Measurements from ENCODE around the gene MOSMO. TPM values are rescaled to one million over a fixed set of nuclear protein-coding genes. Genes with fewer than 3 reads are reported as not detected.
A peak's percentile ranks its signal among the peaks of the same experiment; 100 is the strongest.

The MOSMO gene
- polyA plus RNA-seq (2013), result 13.5 TPM

- Histone ChIP-seq H3K4me3 (ENCODE audit: control insufficient read depth in 1 of 7, extremely low read depth in 1 of 7, insufficient read depth in 4 of 7, low read depth in 2 of 7, low read length in 6 of 7) (peak within 1 kb of the TSS; percentile 82 to 91 (median 85)), H3K27me3 (replicated peaks in 2 of 5; ENCODE audit: control insufficient read depth in 4 of 5, insufficient read depth in 5 of 5, low read length in 4 of 5) (peaks cover 0 to 2% (median 0%) of the 10 kb centered on the region in 5 experiments), H3K36me3 (ENCODE audit: control insufficient read depth in 4 of 4, insufficient read depth in 4 of 4, low read length in 3 of 4) (no peaks in the 10 kb centered on the region), H3K9me3 (ENCODE audit: control extremely low read depth in 1 of 5, control insufficient read depth in 4 of 5, insufficient read depth in 2 of 5, low read depth in 1 of 5, low read length in 4 of 5) (no peaks in the 10 kb centered on the region), H3K27ac (ENCODE audit: insufficient read depth in 1 of 2, low read depth in 1 of 2, low read length in 2 of 2, poor library complexity in 1 of 2, severe bottlenecking in 2 of 2) (peak within 1 kb of the TSS in 1 of 2 experiments; percentile 61), H3K4me1 (ENCODE audit: control extremely low read depth in 1 of 4, control insufficient read depth in 4 of 4, insufficient read depth in 4 of 4, low read length in 3 of 4) (peaks cover 4 to 21% (median 17%) of the 10 kb centered on the region in 4 experiments)
- 0% methylated on average over 43 of the region's 78 CpGs for WGBS (ENCODE audit: insufficient coverage)
- DNase-seq, result peak; percentile 50 to 86 (median 78)
- ChIA-PET CTCF (interaction anchor here (1.1 to 13.7 kb wide), 6 partner anchors 10 to 181 kb away, joined by 3 to 181 read pairs (median 6); no protein-coding TSS in a partner anchor), POLR2A (interaction anchor here (0.8 to 1.3 kb wide), 3 partner anchors 16 to 181 kb away, joined by 3 to 5 read pairs (median 4); no protein-coding TSS in a partner anchor)
These were observed at the start of gene MOSMO for GRCh38 chr16:22007509-22008214. Gene MOSMO, plus strand, starts transcription at chr16:22008111. Its CDS starts 191 bp downstream, at chr16:22008302.

- no peaks in the 10 kb centered on the region for H3K9me3 ChIP-seq (ENCODE audit: control extremely low read depth in 1 of 5, control insufficient read depth in 4 of 5, insufficient read depth in 2 of 5, low read depth in 1 of 5, low read length in 4 of 5)
- no peak for DNase-seq
- H3K36me3 ChIP-seq (ENCODE audit: control insufficient read depth in 4 of 4, insufficient read depth in 4 of 4, low read length in 3 of 4), result peaks cover 12 to 70% (median 47%) of the 10 kb centered on the region in 4 experiments
- CTCF ChIA-PET, result no interaction called here
- 67% methylated on average over 2 of the region's 3 CpGs for WGBS (ENCODE audit: insufficient coverage)
- H3K4me1 ChIP-seq (ENCODE audit: control extremely low read depth in 1 of 4, control insufficient read depth in 4 of 4, insufficient read depth in 4 of 4, low read length in 3 of 4), result peaks cover 4 to 11% (median 6%) of the 10 kb centered on the region in 4 experiments
- no peak overlapping the region for H3K4me3 ChIP-seq (ENCODE audit: control insufficient read depth in 1 of 7, extremely low read depth in 1 of 7, insufficient read depth in 4 of 7, low read depth in 2 of 7, low read length in 6 of 7)
- no peak overlapping the region for H3K27ac ChIP-seq (ENCODE audit: insufficient read depth in 1 of 2, low read depth in 1 of 2, low read length in 2 of 2, poor library complexity in 1 of 2, severe bottlenecking in 2 of 2)
- H3K27me3 ChIP-seq (replicated peaks in 2 of 5; ENCODE audit: control insufficient read depth in 4 of 5, insufficient read depth in 5 of 5, low read length in 4 of 5), result no peaks in the 10 kb centered on the region
- POLR2A ChIA-PET, result no interaction called here
These were observed 48.9 kb upstream of the MOSMO start for GRCh38 chr16:21959050-21959449.

GRCh38 chr16:21962475-21962874 lies 45.4 kb upstream of the MOSMO start:
- no peaks in the 10 kb centered on the region for H3K9me3 ChIP-seq (ENCODE audit: control extremely low read depth in 1 of 5, control insufficient read depth in 4 of 5, insufficient read depth in 2 of 5, low read depth in 1 of 5, low read length in 4 of 5)
- DNase-seq, result no peak
- WGBS (ENCODE audit: insufficient coverage), result 96% methylated on average over 4 of the region's 5 CpGs
- no peak overlapping the region for H3K27ac ChIP-seq (ENCODE audit: insufficient read depth in 1 of 2, low read depth in 1 of 2, low read length in 2 of 2, poor library complexity in 1 of 2, severe bottlenecking in 2 of 2)
- no peak overlapping the region for H3K4me3 ChIP-seq (ENCODE audit: control insufficient read depth in 1 of 7, extremely low read depth in 1 of 7, insufficient read depth in 4 of 7, low read depth in 2 of 7, low read length in 6 of 7)
- no peaks in the 10 kb centered on the region for H3K27me3 ChIP-seq (replicated peaks in 2 of 5; ENCODE audit: control insufficient read depth in 4 of 5, insufficient read depth in 5 of 5, low read length in 4 of 5)
- CTCF ChIA-PET, result no interaction called here
- POLR2A ChIA-PET, result interaction anchor here (0.9 kb wide), 1 partner anchor 16 kb away, joined by 3 read pairs; no protein-coding TSS in a partner anchor
- H3K36me3 ChIP-seq (ENCODE audit: control insufficient read depth in 4 of 4, insufficient read depth in 4 of 4, low read length in 3 of 4), result peaks cover 30 to 92% (median 66%) of the 10 kb centered on the region in 4 experiments
- peaks cover 0 to 2% (median 0%) of the 10 kb centered on the region in 4 experiments for H3K4me1 ChIP-seq (ENCODE audit: control extremely low read depth in 1 of 4, control insufficient read depth in 4 of 4, insufficient read depth in 4 of 4, low read length in 3 of 4)

- CTCF ChIA-PET, result interaction anchor here (1.2 kb wide), 1 partner anchor 27 kb away, joined by 3 read pairs; no protein-coding TSS in a partner anchor
- WGBS (ENCODE audit: insufficient coverage), result 100% methylated on average over 3 of the region's 3 CpGs
- POLR2A ChIA-PET, result no interaction called here
These were observed 44.0 kb upstream of the MOSMO start for GRCh38 chr16:21963887-21964286.

GRCh38 chr16:21964353-21964752 lies 43.6 kb upstream of the MOSMO start:
- ChIA-PET CTCF (interaction anchor here (1.2 kb wide), 1 partner anchor 26 kb away, joined by 3 read pairs; no protein-coding TSS in a partner anchor), POLR2A (no interaction called here)
- H3K27ac ChIP-seq (ENCODE audit: insufficient read depth in 1 of 2, low read depth in 1 of 2, low read length in 2 of 2, poor library complexity in 1 of 2, severe bottlenecking in 2 of 2), result no peak overlapping the region
- no peak overlapping the region for H3K4me3 ChIP-seq (ENCODE audit: control insufficient read depth in 1 of 7, extremely low read depth in 1 of 7, insufficient read depth in 4 of 7, low read depth in 2 of 7, low read length in 6 of 7)
- no peaks in the 10 kb centered on the region for H3K27me3 ChIP-seq (replicated peaks in 2 of 5; ENCODE audit: control insufficient read depth in 4 of 5, insufficient read depth in 5 of 5, low read length in 4 of 5)
- DNase-seq, result no peak
- H3K36me3 ChIP-seq (ENCODE audit: control insufficient read depth in 4 of 4, insufficient read depth in 4 of 4, low read length in 3 of 4), result peaks cover 28 to 91% (median 61%) of the 10 kb centered on the region in 4 experiments
- WGBS (ENCODE audit: insufficient coverage), result 100% methylated on average over 3 of the region's 6 CpGs
- H3K4me1 ChIP-seq (ENCODE audit: control extremely low read depth in 1 of 4, control insufficient read depth in 4 of 4, insufficient read depth in 4 of 4, low read length in 3 of 4), result no peaks in the 10 kb centered on the region
- H3K9me3 ChIP-seq (ENCODE audit: control extremely low read depth in 1 of 5, control insufficient read depth in 4 of 5, insufficient read depth in 2 of 5, low read depth in 1 of 5, low read length in 4 of 5), result no peaks in the 10 kb centered on the region

More at GRCh38 chr16:21963887-21964286, 44.0 kb upstream of the MOSMO start:
- no peaks in the 10 kb centered on the region for H3K9me3 ChIP-seq (ENCODE audit: control extremely low read depth in 1 of 5, control insufficient read depth in 4 of 5, insufficient read depth in 2 of 5, low read depth in 1 of 5, low read length in 4 of 5)
- peaks cover 30 to 92% (median 63%) of the 10 kb centered on the region in 4 experiments for H3K36me3 ChIP-seq (ENCODE audit: control insufficient read depth in 4 of 4, insufficient read depth in 4 of 4, low read length in 3 of 4)
- no peak for DNase-seq
- H3K27me3 ChIP-seq (replicated peaks in 2 of 5; ENCODE audit: control insufficient read depth in 4 of 5, insufficient read depth in 5 of 5, low read length in 4 of 5), result no peaks in the 10 kb centered on the region
- no peaks in the 10 kb centered on the region for H3K4me1 ChIP-seq (ENCODE audit: control extremely low read depth in 1 of 4, control insufficient read depth in 4 of 4, insufficient read depth in 4 of 4, low read length in 3 of 4)
- no peak overlapping the region for H3K4me3 ChIP-seq (ENCODE audit: control insufficient read depth in 1 of 7, extremely low read depth in 1 of 7, insufficient read depth in 4 of 7, low read depth in 2 of 7, low read length in 6 of 7)
- no peak overlapping the region for H3K27ac ChIP-seq (ENCODE audit: insufficient read depth in 1 of 2, low read depth in 1 of 2, low read length in 2 of 2, poor library complexity in 1 of 2, severe bottlenecking in 2 of 2)

GRCh38 chr16:21971856-21972255 lies 36.1 kb upstream of the MOSMO start:
- ChIA-PET CTCF (no interaction called here), POLR2A (no interaction called here)
- H3K36me3 ChIP-seq (ENCODE audit: control insufficient read depth in 4 of 4, insufficient read depth in 4 of 4, low read length in 3 of 4), result peaks cover 39 to 95% (median 67%) of the 10 kb centered on the region in 4 experiments
- no peak for DNase-seq
- H3K4me3 ChIP-seq (ENCODE audit: control insufficient read depth in 1 of 7, extremely low read depth in 1 of 7, insufficient read depth in 4 of 7, low read depth in 2 of 7, low read length in 6 of 7), result no peak overlapping the region
- no peaks in the 10 kb centered on the region for H3K27me3 ChIP-seq (replicated peaks in 2 of 5; ENCODE audit: control insufficient read depth in 4 of 5, insufficient read depth in 5 of 5, low read length in 4 of 5)
- H3K9me3 ChIP-seq (ENCODE audit: control extremely low read depth in 1 of 5, control insufficient read depth in 4 of 5, insufficient read depth in 2 of 5, low read depth in 1 of 5, low read length in 4 of 5), result no peaks in the 10 kb centered on the region
- H3K27ac ChIP-seq (ENCODE audit: insufficient read depth in 1 of 2, low read depth in 1 of 2, low read length in 2 of 2, poor library complexity in 1 of 2, severe bottlenecking in 2 of 2), result no peak overlapping the region
- no peaks in the 10 kb centered on the region for H3K4me1 ChIP-seq (ENCODE audit: control extremely low read depth in 1 of 4, control insufficient read depth in 4 of 4, insufficient read depth in 4 of 4, low read length in 3 of 4)
- 100% methylated on average over 4 of the region's 4 CpGs for WGBS (ENCODE audit: insufficient coverage)

GRCh38 chr16:21973945-21974344 lies 34.0 kb upstream of the MOSMO start:
- Histone ChIP-seq H3K27me3 (replicated peaks in 2 of 5; ENCODE audit: control insufficient read depth in 4 of 5, insufficient read depth in 5 of 5, low read length in 4 of 5) (no peaks in the 10 kb centered on the region), H3K36me3 (ENCODE audit: control insufficient read depth in 4 of 4, insufficient read depth in 4 of 4, low read length in 3 of 4) (peaks cover 36 to 94% (median 72%) of the 10 kb centered on the region in 4 experiments)

More at GRCh38 chr16:21973945-21974344, 34.0 kb upstream of the MOSMO start:
- H3K4me3 ChIP-seq (ENCODE audit: control insufficient read depth in 1 of 7, extremely low read depth in 1 of 7, insufficient read depth in 4 of 7, low read depth in 2 of 7, low read length in 6 of 7), result no peak overlapping the region
- H3K9me3 ChIP-seq (ENCODE audit: control extremely low read depth in 1 of 5, control insufficient read depth in 4 of 5, insufficient read depth in 2 of 5, low read depth in 1 of 5, low read length in 4 of 5), result no peaks in the 10 kb centered on the region
- H3K4me1 ChIP-seq (ENCODE audit: control extremely low read depth in 1 of 4, control insufficient read depth in 4 of 4, insufficient read depth in 4 of 4, low read length in 3 of 4), result no peaks in the 10 kb centered on the region
- POLR2A ChIA-PET, result no interaction called here
- DNase-seq, result no peak
- CTCF ChIA-PET, result interaction anchor here (1.1 kb wide), 1 partner anchor 16 kb away, joined by 3 read pairs; no protein-coding TSS in a partner anchor
- WGBS (ENCODE audit: insufficient coverage), result no CpG with 5 or more reads among the region's 2 CpGs
- no peak overlapping the region for H3K27ac ChIP-seq (ENCODE audit: insufficient read depth in 1 of 2, low read depth in 1 of 2, low read length in 2 of 2, poor library complexity in 1 of 2, severe bottlenecking in 2 of 2)

Data from common myeloid progenitor, CD34-positive (primary cell).